OCI-LY1 (cell line): ENCODE measurements around the gene TRAPPC3L.

ENCODE experiments used
- H2AFZ ChIP-seq: fragments of 200-600 bp; sonication (generic), shearing (Covaris generic); 2 replicates; pipeline ENCODE4 v1.6.0; 2014; ENCODE audit warnings: antibody characterized with exemption, mild to moderate bottlenecking, low read length
- H3F3A ChIP-seq: fragments of 200-600 bp; sonication (generic), shearing (Covaris generic); 2 replicates; pipeline ENCODE4 v1.6.0; 2014; ENCODE audit warnings: mild to moderate bottlenecking, antibody characterized with exemption, low read length, moderate library complexity; ENCODE audit not compliant: insufficient read depth
- H3K27ac ChIP-seq: fragments of 200-600 bp; sonication (generic); 2 replicates; pipeline ENCODE4 v1.5.1; 2014; ENCODE audit warnings: low read length, mixed run types, mild to moderate bottlenecking, low read depth; ENCODE audit not compliant: poor library complexity, severe bottlenecking
- H3K27me3 ChIP-seq: fragments of 200-600 bp; sonication (generic); 2 replicates; pipeline ENCODE4 v1.6.0; 2014; ENCODE audit warnings: antibody characterized with exemption, mild to moderate bottlenecking, low read length, moderate library complexity; ENCODE audit not compliant: insufficient read depth
- H3K36me3 ChIP-seq: fragments of 200-600 bp; sonication (generic); 2 replicates; pipeline ENCODE4 v1.6.1; 2014; ENCODE audit warnings: mild to moderate bottlenecking, antibody characterized with exemption, low read length, moderate library complexity, mixed read lengths; ENCODE audit not compliant: insufficient read depth
- H3K4me1 ChIP-seq: fragments of 200-600 bp; sonication (generic); 2 replicates; pipeline ENCODE4 v1.5.1; 2014; ENCODE audit warnings: mild to moderate bottlenecking, low read length, moderate library complexity; ENCODE audit not compliant: insufficient read depth, severe bottlenecking
- H3K4me2 ChIP-seq: fragments of 200-600 bp; sonication (generic), shearing (Covaris generic); 2 replicates; pipeline ENCODE4 v1.6.1; 2014; ENCODE audit warnings: low read length
- H3K4me3 ChIP-seq: fragments of 200-600 bp; sonication (generic); 2 replicates; pipeline ENCODE4 v1.5.1; 2014; ENCODE audit warnings: low read length, low read depth, mild to moderate bottlenecking, mixed read lengths; ENCODE audit not compliant: poor library complexity, severe bottlenecking
- H3K79me2 ChIP-seq: fragments of 200-600 bp; shearing (Covaris generic); 2 replicates; pipeline ENCODE4 v1.6.1; 2016; ENCODE audit warnings: mixed run types, low read length, mixed read lengths; ENCODE audit not compliant: insufficient read depth
- H3K9ac ChIP-seq: fragments of 200-600 bp; sonication (generic), shearing (Covaris generic); 2 replicates; pipeline ENCODE4 v1.6.1; 2014; ENCODE audit warnings: mild to moderate bottlenecking, low read length, mixed read lengths
- H3K9me2 ChIP-seq: fragments of 200-600 bp; sonication (generic), shearing (Covaris generic); 2 replicates; pipeline ENCODE4 v1.6.1; 2014; ENCODE audit warnings: low read depth, mild to moderate bottlenecking, low read length, mixed read lengths
- H3K9me3 ChIP-seq: fragments of 200-600 bp; shearing (Covaris generic); 2 replicates; pipeline ENCODE4 v1.6.1; 2014; ENCODE audit warnings: low read length, mixed read lengths
- H4K20me1 ChIP-seq: fragments of 200-600 bp; sonication (generic), shearing (Covaris generic); 2 replicates; pipeline ENCODE4 v1.6.0; 2016; ENCODE audit warnings: mild to moderate bottlenecking, low read length; ENCODE audit not compliant: insufficient read depth
- EZH2 ChIP-seq: fragments of 200-600 bp; sonication (generic), shearing (Covaris generic); IDR thresholded peaks from 2 replicates; pipeline ENCODE4 v1.8.0; 2017; ENCODE audit warnings: borderline replicate concordance, mixed run types, mild to moderate bottlenecking, antibody characterized with exemption, low read length, moderate library complexity, mixed read lengths
- TF ChIP-seq, protein P1 (sequence below): fragments of 200-600 bp; sonication (generic), shearing (Covaris generic); IDR thresholded peaks from 2 replicates; pipeline ENCODE4 v1.5.1; 2017; ENCODE audit warnings: mild to moderate bottlenecking, antibody characterized with exemption, low read length, moderate library complexity, mixed read lengths

The TRAPPC3L gene

DNA sequence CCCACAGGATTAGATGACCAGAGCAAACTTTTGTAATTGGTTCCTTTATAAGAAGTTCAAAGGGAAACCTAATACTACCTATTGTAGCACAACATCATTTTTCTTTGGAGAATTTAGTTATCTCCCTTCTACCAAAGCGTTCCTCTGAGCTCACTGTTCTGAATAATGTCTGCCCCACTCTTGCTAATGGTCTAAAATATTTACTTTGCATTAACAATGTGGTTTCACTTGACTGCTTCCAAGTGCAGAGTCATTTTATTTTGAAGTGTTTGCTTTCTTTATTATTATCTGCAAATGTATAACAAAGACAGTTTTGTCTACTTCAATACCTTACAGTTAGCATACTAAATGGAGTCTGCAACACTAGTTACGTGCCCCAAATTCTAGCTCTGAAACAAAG lies 15.0 kb downstream of the TRAPPC3L start:
- H3F3A ChIP-seq = no peaks in the 10 kb centered on the region
- TF ChIP-seq, protein P1, sequence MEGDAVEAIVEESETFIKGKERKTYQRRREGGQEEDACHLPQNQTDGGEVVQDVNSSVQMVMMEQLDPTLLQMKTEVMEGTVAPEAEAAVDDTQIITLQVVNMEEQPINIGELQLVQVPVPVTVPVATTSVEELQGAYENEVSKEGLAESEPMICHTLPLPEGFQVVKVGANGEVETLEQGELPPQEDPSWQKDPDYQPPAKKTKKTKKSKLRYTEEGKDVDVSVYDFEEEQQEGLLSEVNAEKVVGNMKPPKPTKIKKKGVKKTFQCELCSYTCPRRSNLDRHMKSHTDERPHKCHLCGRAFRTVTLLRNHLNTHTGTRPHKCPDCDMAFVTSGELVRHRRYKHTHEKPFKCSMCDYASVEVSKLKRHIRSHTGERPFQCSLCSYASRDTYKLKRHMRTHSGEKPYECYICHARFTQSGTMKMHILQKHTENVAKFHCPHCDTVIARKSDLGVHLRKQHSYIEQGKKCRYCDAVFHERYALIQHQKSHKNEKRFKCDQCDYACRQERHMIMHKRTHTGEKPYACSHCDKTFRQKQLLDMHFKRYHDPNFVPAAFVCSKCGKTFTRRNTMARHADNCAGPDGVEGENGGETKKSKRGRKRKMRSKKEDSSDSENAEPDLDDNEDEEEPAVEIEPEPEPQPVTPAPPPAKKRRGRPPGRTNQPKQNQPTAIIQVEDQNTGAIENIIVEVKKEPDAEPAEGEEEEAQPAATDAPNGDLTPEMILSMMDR = no peak
- no peak for TF ChIP-seq EZH2
- H3K4me3 ChIP-seq = no peak overlapping the region
- no peaks in the 10 kb centered on the region for H3K27me3 ChIP-seq
- H4K20me1 ChIP-seq = no peaks in the 10 kb centered on the region
- H3K9ac ChIP-seq = no peak overlapping the region
- H3K79me2 ChIP-seq = no peaks in the 10 kb centered on the region
- H3K9me3 ChIP-seq = no peaks in the 10 kb centered on the region
- H3K4me2 ChIP-seq = no peak overlapping the region
- H3K4me1 ChIP-seq = no peaks in the 10 kb centered on the region
- no peaks in the 10 kb centered on the region for H3K36me3 ChIP-seq
- no peak overlapping the region for H3K27ac ChIP-seq
- no peak overlapping the region for H2AFZ ChIP-seq
- no peaks in the 10 kb centered on the region for H3K9me2 ChIP-seq

DNA sequence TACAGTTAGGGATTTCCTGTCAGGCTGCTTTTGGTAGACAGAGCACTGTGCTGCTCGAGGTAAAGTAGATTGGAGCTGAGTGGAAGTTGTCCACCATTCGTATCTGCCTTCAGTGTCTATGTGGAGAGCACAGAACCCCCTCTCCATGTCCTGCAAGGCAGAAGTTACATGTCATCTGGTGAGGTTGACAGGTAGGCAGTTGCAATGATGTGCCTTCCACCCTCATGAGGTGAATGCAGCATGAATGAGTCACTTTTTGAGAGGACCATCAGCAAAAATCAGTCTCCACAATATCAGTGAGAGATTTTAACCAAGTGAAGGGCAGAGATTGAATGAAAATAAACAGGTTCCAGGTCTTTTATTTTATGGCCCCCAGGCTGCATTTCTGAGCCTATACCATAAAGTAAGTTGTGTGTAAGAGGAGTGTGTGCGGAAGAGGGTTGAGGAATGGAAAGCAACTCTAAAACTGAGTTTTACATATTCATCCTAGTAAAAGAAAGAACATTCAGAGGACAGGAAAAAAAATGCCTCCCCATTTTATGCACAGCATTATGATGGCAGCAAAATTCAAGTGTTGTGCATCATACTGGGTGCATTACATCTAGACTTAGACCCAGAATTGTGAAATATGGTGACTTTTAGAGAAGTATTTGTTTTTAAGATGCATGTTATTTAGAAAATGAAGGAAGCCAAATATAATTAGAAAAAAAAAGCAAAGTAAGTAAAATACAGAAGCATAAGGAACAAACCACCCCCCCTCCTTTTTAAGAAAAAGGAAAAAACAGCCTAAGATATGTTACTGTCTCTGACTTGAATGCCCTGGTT lies 15.8 kb downstream of the TRAPPC3L start:
- no peaks in the 10 kb centered on the region for H4K20me1 ChIP-seq
- no peak overlapping the region for H3K4me2 ChIP-seq
- no peaks in the 10 kb centered on the region for H3K4me1 ChIP-seq
- H3K9me3 ChIP-seq = no peaks in the 10 kb centered on the region
- H3K9me2 ChIP-seq = no peaks in the 10 kb centered on the region
- H3K9ac ChIP-seq = no peak overlapping the region
- no peaks in the 10 kb centered on the region for H3K36me3 ChIP-seq
- TF ChIP-seq, protein P1 = no peak
- no peak for TF ChIP-seq EZH2
- H3F3A ChIP-seq = no peaks in the 10 kb centered on the region
- H3K79me2 ChIP-seq = no peaks in the 10 kb centered on the region
- H3K27me3 ChIP-seq = no peaks in the 10 kb centered on the region
- no peak overlapping the region for H3K4me3 ChIP-seq
- no peak overlapping the region for H3K27ac ChIP-seq
- no peak overlapping the region for H2AFZ ChIP-seq

DNA sequence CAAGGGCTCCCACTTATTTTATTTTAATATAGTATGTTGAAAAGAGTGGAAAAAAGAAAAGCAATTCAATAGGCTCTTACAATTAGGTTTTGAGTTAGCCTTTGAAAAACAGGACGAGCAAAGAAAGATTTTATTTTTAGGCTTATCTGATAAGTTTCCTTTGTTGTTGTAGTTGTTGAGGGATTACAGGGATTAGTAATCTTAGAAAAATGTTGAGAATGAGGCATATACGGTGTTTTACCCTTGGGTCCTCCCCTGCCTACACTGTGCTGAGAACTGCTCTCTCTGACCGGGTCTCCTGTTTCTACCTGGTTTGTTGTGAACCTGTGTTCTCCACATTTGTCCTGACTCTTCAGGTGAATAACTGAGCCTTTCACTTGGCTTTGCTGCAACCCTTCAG lies 16.7 kb downstream of the TRAPPC3L start:
- Histone ChIP-seq H4K20me1 (no peaks in the 10 kb centered on the region), H3K4me2 (no peak overlapping the region), H3K9me3 (no peaks in the 10 kb centered on the region), H3K9me2 (no peaks in the 10 kb centered on the region), H3K27me3 (no peaks in the 10 kb centered on the region), H3K36me3 (no peaks in the 10 kb centered on the region), H3K4me1 (no peaks in the 10 kb centered on the region), H3K27ac (no peak overlapping the region), H2AFZ (no peak overlapping the region), H3K79me2 (no peaks in the 10 kb centered on the region), H3K4me3 (no peak overlapping the region), H3F3A (no peaks in the 10 kb centered on the region), H3K9ac (no peak overlapping the region)
- TF ChIP-seq EZH2 = no peak
- TF ChIP-seq, protein P1 = no peak
